Ectodermal cell (in vitro differentiated cells): ENCODE data around the gene FHIP1B.
"Not testable (repeated sequence)": the region's sequence is repeated elsewhere in the genome, so short reads cannot be mapped to it uniquely, and the experiment has no call there.

Source experiments
- H3K27ac ChIP-seq: 2 replicates; pipeline ENCODE4 v1.7.0; 2013; ENCODE audit warnings: mild to moderate bottlenecking, low read depth, low read length; ENCODE audit not compliant: insufficient read depth, poor library complexity, severe bottlenecking
- H3K27me3 ChIP-seq: 2 replicates; pipeline ENCODE4 v1.7.0; 2013; ENCODE audit warnings: mild to moderate bottlenecking, low read length; ENCODE audit not compliant: insufficient read depth, control insufficient read depth, poor library complexity, severe bottlenecking
- H3K36me3 ChIP-seq: one replicate; pipeline ENCODE4 v1.7.0; 2013; ENCODE audit warnings: low read length; ENCODE audit not compliant: control insufficient read depth, insufficient read depth
- H3K4me1 ChIP-seq: one replicate; pipeline ENCODE4 v1.7.0; 2013; ENCODE audit warnings: low read length; ENCODE audit not compliant: control insufficient read depth, insufficient read depth
- H3K4me3 ChIP-seq: 2 replicates; pipeline ENCODE4 v1.7.0; 2013; ENCODE audit warnings: low read depth, low read length, control low read depth; ENCODE audit not compliant: insufficient read depth
- H3K9me3 ChIP-seq: 2 replicates; pipeline ENCODE4 v1.7.0; 2013; ENCODE audit warnings: mild to moderate bottlenecking, low read length, moderate library complexity; ENCODE audit not compliant: control insufficient read depth
- WGBS, 2 experiments: methylation state at CpG; one replicate each; pipeline ENCODE4 v1.1.7; 2013; ENCODE audit warnings: missing lambda C conversion rate in 2 of 2; 5-methylcytosine and 5-hydroxymethylcytosine counted together

Gene FHIP1B

GRCh38 chr11:6258571-6259081 is 24.2 kb upstream of the FHIP1B start:
- Histone ChIP-seq H3K4me3 (peak overlapping the region; percentile 32), H3K27me3 (peaks cover 61% of the 10 kb centered on the region), H3K36me3 (no peaks in the 10 kb centered on the region), H3K9me3 (no peaks in the 10 kb centered on the region), H3K27ac (no peak overlapping the region), H3K4me1 (peaks cover 14% of the 10 kb centered on the region)
- 10 to 11% methylated on average over 16 of the region's 16 CpGs for WGBS, 2 experiments

DNA sequence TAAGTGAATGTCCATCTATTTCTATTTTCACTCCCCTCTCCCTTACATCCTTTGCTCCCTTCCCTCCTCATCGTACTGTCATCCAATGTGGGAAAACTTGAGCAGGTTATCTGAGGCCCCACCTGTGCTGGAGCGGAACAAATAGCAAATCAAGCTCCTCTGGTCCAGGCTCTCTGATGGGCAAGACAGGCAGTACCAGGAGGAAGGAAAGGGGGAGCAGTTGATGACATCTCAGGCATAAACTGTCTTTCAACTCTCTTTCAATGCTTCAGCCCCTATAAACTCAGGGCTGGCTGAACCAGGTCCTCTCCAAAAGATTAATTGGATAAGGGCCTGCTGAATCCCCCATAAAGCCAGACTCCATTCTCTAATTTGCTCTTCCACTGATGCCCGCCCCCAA is 23.7 kb upstream of the FHIP1B start:
- H3K9me3 ChIP-seq, result no peaks in the 10 kb centered on the region
- H3K36me3 ChIP-seq, result no peaks in the 10 kb centered on the region
- peaks cover 14% of the 10 kb centered on the region for H3K4me1 ChIP-seq
- H3K27ac ChIP-seq, result no peak overlapping the region
- 64 to 76% methylated on average over 3 of the region's 3 CpGs for WGBS, 2 experiments
- peaks cover 61% of the 10 kb centered on the region for H3K27me3 ChIP-seq
- H3K4me3 ChIP-seq, result no peak overlapping the region

- Histone ChIP-seq H3K27me3 (peaks cover 25% of the 10 kb centered on the region), H3K36me3 (no peaks in the 10 kb centered on the region), H3K4me1 (peaks cover 9% of the 10 kb centered on the region), H3K4me3 (no peak overlapping the region), H3K27ac (no peak overlapping the region), H3K9me3 (no peaks in the 10 kb centered on the region)
- 83 to 100% methylated on average over 1 of the region's 1 CpG for WGBS, 2 experiments
Observed at GRCh38 chr11:6253197-6253596, 18.8 kb upstream of the FHIP1B start.

DNA sequence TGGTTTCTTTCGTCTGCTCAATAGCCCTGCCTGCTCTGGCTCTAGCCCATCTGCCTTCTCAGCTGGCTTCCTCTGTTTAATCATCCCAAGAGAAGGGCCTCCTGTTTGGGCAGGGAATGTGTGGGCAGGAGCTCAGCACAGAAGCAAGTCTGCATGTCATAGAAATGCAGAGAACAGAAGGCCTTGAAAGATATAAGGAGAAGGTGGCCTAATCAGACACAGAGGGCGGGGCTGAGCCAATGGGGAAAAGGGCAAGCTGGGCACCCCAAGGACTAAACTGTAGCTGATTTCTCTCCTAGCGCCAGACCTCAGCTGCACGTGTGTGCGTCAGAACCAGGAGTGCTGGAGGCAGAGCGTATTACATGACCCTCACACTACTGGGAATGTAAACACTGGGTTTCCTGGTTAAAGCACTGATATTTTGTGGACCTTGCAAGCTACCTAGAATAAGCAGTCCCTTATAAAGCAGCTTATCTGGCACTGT is 17.6 kb upstream of the FHIP1B start:
- 87 to 88% methylated on average over 6 of the region's 6 CpGs for WGBS, 2 experiments
- Histone ChIP-seq H3K9me3 (no peaks in the 10 kb centered on the region), H3K4me3 (no peak overlapping the region), H3K4me1 (peaks cover 7% of the 10 kb centered on the region), H3K36me3 (no peaks in the 10 kb centered on the region), H3K27ac (no peak overlapping the region), H3K27me3 (peaks cover 14% of the 10 kb centered on the region)

DNA sequence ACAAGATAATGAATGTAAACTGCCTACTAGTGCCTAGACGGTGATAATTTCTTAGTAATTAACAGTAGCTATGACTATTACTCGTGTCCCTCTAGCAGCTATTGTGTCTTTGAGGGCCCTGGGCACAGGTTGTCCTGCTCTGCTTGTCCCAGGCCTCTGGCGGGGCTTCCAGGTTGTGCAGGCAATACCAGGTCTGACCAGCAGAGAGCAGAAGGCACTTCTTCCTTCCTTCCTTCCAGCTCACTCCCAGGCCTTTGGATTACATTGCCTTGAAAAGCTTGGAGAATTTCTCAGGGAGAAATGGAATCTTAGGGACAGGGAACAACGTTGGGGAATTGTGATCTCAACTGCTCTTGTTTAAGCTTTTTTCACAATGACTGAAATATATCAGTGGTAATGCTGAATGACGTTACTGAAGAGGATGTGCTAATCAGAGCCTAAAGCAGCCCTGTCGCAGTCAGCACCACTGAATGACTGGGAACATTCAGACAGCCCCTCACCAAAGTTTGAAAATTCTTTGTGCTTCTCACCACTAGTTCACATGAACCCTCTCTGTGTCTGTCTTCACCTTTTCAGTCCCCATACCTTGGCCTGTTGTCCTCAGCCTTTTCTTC is 16.8 kb upstream of the FHIP1B start:
- peaks cover 8% of the 10 kb centered on the region for H3K27me3 ChIP-seq
- H3K36me3 ChIP-seq, result no peaks in the 10 kb centered on the region
- WGBS, 2 experiments, result 35 to 48% methylated on average over 6 of the region's 6 CpGs
- no peaks in the 10 kb centered on the region for H3K9me3 ChIP-seq
- H3K4me1 ChIP-seq, result peaks cover 7% of the 10 kb centered on the region
- H3K27ac ChIP-seq, result no peak overlapping the region
- H3K4me3 ChIP-seq, result no peak overlapping the region

- H3K4me1 ChIP-seq, result peaks cover 7% of the 10 kb centered on the region
- H3K4me3 ChIP-seq, result no peak overlapping the region
- no peaks in the 10 kb centered on the region for H3K27me3 ChIP-seq
- no peak overlapping the region for H3K27ac ChIP-seq
- H3K9me3 ChIP-seq, result no peaks in the 10 kb centered on the region
- no peaks in the 10 kb centered on the region for H3K36me3 ChIP-seq
- WGBS, 2 experiments, result 90 to 91% methylated on average over 3 of the region's 3 CpGs
Observed at GRCh38 chr11:6249770-6250555, 15.5 kb upstream of the FHIP1B start.

GRCh38 chr11:6248897-6249296 is 14.5 kb upstream of the FHIP1B start:
- not testable (repeated sequence) for H3K9me3 ChIP-seq, H3K27ac ChIP-seq, H3K27me3 ChIP-seq, H3K36me3 ChIP-seq, H3K4me1 ChIP-seq, H3K4me3 ChIP-seq
- 96 to 97% methylated on average over 3 of the region's 3 CpGs for WGBS, 2 experiments

- Histone ChIP-seq H3K4me3 (no peak overlapping the region), H3K4me1 (peaks cover 7% of the 10 kb centered on the region), H3K36me3 (no peaks in the 10 kb centered on the region), H3K9me3 (no peaks in the 10 kb centered on the region), H3K27ac (no peak overlapping the region), H3K27me3 (no peaks in the 10 kb centered on the region)
- WGBS, 2 experiments, result 83 to 92% methylated on average over 1 of the region's 1 CpG
Observed at GRCh38 chr11:6248248-6248647, 13.8 kb upstream of the FHIP1B start.

DNA sequence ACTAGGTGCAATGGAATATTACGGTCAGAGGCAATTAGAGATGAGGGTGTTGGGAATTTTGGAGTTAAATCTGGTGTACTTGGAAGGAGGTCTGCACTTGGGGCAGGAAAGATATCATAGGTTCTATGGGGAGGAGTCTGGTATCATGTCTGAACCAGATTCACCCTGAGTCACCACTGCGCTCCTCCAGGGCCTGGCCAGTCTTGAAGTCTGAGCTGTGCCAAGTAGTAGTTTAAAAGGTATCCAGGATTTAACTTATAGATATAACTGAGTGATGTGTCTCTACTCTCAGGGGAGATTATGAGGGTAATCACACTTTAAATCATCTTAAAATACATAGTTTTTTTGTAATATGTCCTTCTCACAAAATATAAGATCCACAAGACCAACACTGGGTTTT is 11.1 kb upstream of the FHIP1B start:
- Histone ChIP-seq H3K4me1 (no peaks in the 10 kb centered on the region), H3K36me3 (no peaks in the 10 kb centered on the region), H3K27me3 (no peaks in the 10 kb centered on the region), H3K27ac (no peak overlapping the region), H3K4me3 (no peak overlapping the region), H3K9me3 (no peaks in the 10 kb centered on the region)
- 93 to 100% methylated on average over 2 of the region's 2 CpGs for WGBS, 2 experiments

DNA sequence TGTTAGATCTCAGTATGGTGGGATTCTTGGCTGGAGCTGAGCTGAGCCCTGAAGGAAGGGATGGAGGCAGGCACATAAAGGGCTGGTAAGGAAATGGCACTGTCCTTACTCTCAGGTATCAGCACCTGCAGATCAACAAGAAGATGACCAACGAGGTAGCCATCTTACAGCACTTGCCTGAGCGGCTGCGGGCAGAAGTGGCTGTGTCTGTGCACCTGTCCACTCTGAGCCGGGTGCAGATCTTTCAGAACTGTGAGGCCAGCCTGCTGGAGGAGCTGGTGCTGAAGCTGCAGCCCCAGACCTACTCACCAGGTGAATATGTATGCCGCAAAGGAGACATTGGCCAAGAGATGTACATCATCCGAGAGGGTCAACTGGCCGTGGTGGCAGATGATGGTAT is 6.9 kb upstream of the FHIP1B start:
- Histone ChIP-seq H3K36me3 (no peaks in the 10 kb centered on the region), H3K27me3 (no peaks in the 10 kb centered on the region), H3K4me1 (no peaks in the 10 kb centered on the region), H3K4me3 (no peak overlapping the region), H3K9me3 (no peaks in the 10 kb centered on the region), H3K27ac (no peak overlapping the region)
- WGBS, 2 experiments, result 95 to 96% methylated on average over 7 of the region's 7 CpGs
